GM12873 (cell line): ENCODE results near the gene POLR2I.

Experiments
- CTCF ChIP-seq: IDR thresholded peaks from 2 replicates; pipeline ENCODE4 v1.5.1; 2012; ENCODE audit warnings: low read depth, mild to moderate bottlenecking, moderate library complexity, low read length, control low read depth; ENCODE audit not compliant: insufficient read depth; ENCODE audit errors: missing control alignments

POLR2I gene

GRCh38 chr19:36114721-36115452, at the start of gene POLR2I:
TSS of gene POLR2I (minus strand) at chr19:36114875. CDS start at chr19:36114856, 19 bp downstream.
- no peak for TF ChIP-seq CTCF

- no peak for TF ChIP-seq CTCF
Measured at GRCh38 chr19:36163813-36164212, 49.1 kb upstream of the POLR2I start.

- no peak for TF ChIP-seq CTCF
Measured at GRCh38 chr19:36160821-36161596, 46.3 kb upstream of the POLR2I start.

- TF ChIP-seq CTCF: no peak
Measured at GRCh38 chr19:36153126-36153525, 38.5 kb upstream of the POLR2I start.

- no peak for TF ChIP-seq CTCF
Measured at GRCh38 chr19:36152352-36153091, 37.8 kb upstream of the POLR2I start, which contains the start of gene COX7A1. TSS of gene COX7A1 (minus strand) at chr19:36152447. CDS start at chr19:36152407, 40 bp downstream.

GRCh38 chr19:36152019-36152351, 37.3 kb upstream of the POLR2I start:
- no peak for TF ChIP-seq CTCF
